IMR-90 (cell line): ENCODE results near the gene ISOC2. TPM values are rescaled to one million over a fixed set of nuclear protein-coding genes. Genes with fewer than 3 reads are reported as not detected.

ENCODE experiments used
- ATAC-seq: fragments of 200-7000 bp; cut with Tn5 transposase; 2 replicates; pipeline ENCODE4 v1.9.1; 2020; ENCODE audit warnings: low read depth, mild to moderate bottlenecking, moderate library complexity
- BruUV-seq: library from RNA; stranded (reverse); fragments of 400-500 nt; replicated peaks from 2 replicates; lab custom pipeline; 2021; lab: Mats Ljungman, UMichigan
- CTCF ChIA-PET: fragments of 300-600 bp; formaldehyde crosslinking; extraction: SDS; loops from one replicate; lab custom pipeline; 2021; ENCODE audit warnings: antibody characterized with exemption; lab: Yijun Ruan, JAX
- POLR2A ChIA-PET: fragments of 300-600 bp; sonication (Branson Sonifier 250); formaldehyde crosslinking; loops from one replicate; lab custom pipeline; 2022; ENCODE audit warnings: antibody characterized with exemption; ENCODE audit not compliant: unreplicated experiment; lab: Charles Lee
- DNase-seq: peaks from one replicate; pipeline ENCODE4 v3.0.0; 2013
- H2AFZ ChIP-seq: replicated peaks from 2 replicates; pipeline ENCODE3; 2013; ENCODE audit warnings: low read length, mild to moderate bottlenecking; ENCODE audit not compliant: poor library complexity
- H2AK5ac ChIP-seq: 2 replicates; pipeline ENCODE4 v1.6.1; 2013; ENCODE audit warnings: low read depth, low read length, inconsistent platforms
- H2AK9ac ChIP-seq: replicated peaks from 2 replicates; pipeline ENCODE3; 2013; ENCODE audit warnings: mild to moderate bottlenecking, low read depth, low read length, moderate library complexity; ENCODE audit not compliant: poor library complexity
- H2BK120ac ChIP-seq: 2 replicates; pipeline ENCODE4 v1.6.1; 2013; ENCODE audit warnings: low read depth, low read length, inconsistent platforms
- H2BK15ac ChIP-seq: 3 replicates; pipeline ENCODE4 v1.6.1; 2013; ENCODE audit warnings: low read depth, low read length, inconsistent platforms
- H2BK20ac ChIP-seq: 2 replicates; pipeline ENCODE4 v1.6.1; 2013; ENCODE audit warnings: low read depth, mild to moderate bottlenecking, inconsistent platforms, low read length, moderate library complexity
- H2BK5ac ChIP-seq: 2 replicates; pipeline ENCODE4 v1.6.1; 2013; ENCODE audit warnings: mild to moderate bottlenecking, low read depth, low read length, inconsistent platforms; ENCODE audit not compliant: poor library complexity, severe bottlenecking
- H3K14ac ChIP-seq: replicated peaks from 2 replicates; pipeline ENCODE4 v1.6.1; 2013; ENCODE audit warnings: low read depth, low read length, inconsistent platforms
- H3K18ac ChIP-seq: 2 replicates; pipeline ENCODE4 v1.6.1; 2013; ENCODE audit warnings: low read depth, low read length, control low read depth
- H3K23ac ChIP-seq: 2 replicates; pipeline ENCODE4 v1.6.1; 2013; ENCODE audit warnings: low read depth, low read length, inconsistent platforms
- H3K27ac ChIP-seq: 2 replicates; pipeline ENCODE4 v1.5.1; 2013; ENCODE audit warnings: mild to moderate bottlenecking, control low read depth, low read length; ENCODE audit not compliant: insufficient read depth
- H3K27me3 ChIP-seq: 2 replicates; pipeline ENCODE4 v1.6.1; 2013; ENCODE audit warnings: low read length; ENCODE audit not compliant: control insufficient read depth, insufficient read depth
- H3K36me3 ChIP-seq: 2 replicates; pipeline ENCODE4 v1.6.1; 2013; ENCODE audit warnings: low read length, mixed read lengths; ENCODE audit not compliant: control insufficient read depth, insufficient read depth
- H3K4ac ChIP-seq: 2 replicates; pipeline ENCODE4 v1.6.1; 2013; ENCODE audit warnings: low read depth, low read length, inconsistent platforms
- H3K4me1 ChIP-seq: 2 replicates; pipeline ENCODE4 v1.6.1; 2013; ENCODE audit warnings: low read length, mixed read lengths; ENCODE audit not compliant: control insufficient read depth, insufficient read depth
- H3K4me2 ChIP-seq: 2 replicates; pipeline ENCODE4 v1.6.1; 2013; ENCODE audit warnings: low read depth, mild to moderate bottlenecking, control low read depth, low read length, moderate library complexity
- H3K4me3 ChIP-seq: 2 replicates; pipeline ENCODE4 v1.5.1; 2013; ENCODE audit warnings: low read depth, mild to moderate bottlenecking, control low read depth, low read length, moderate library complexity; ENCODE audit not compliant: insufficient read depth
- H3K56ac ChIP-seq: 2 replicates; pipeline ENCODE4 v1.6.1; 2013; ENCODE audit warnings: low read length, inconsistent platforms; ENCODE audit not compliant: insufficient read depth; ENCODE audit errors: extremely low read depth
- H3K79me1 ChIP-seq, 2 experiments: 2 replicates each; pipeline ENCODE4 v1.6.1; 2013; ENCODE audit warnings: low read length in 2 of 2, inconsistent platforms in 1 of 2, low read depth in 1 of 2
- H3K9ac ChIP-seq: 2 replicates; pipeline ENCODE4 v1.6.1; 2013; ENCODE audit warnings: low read depth, low read length, control low read depth
- H3K9me1 ChIP-seq: 2 replicates; pipeline ENCODE4 v1.6.1; 2013; ENCODE audit warnings: low read length, inconsistent platforms; ENCODE audit not compliant: insufficient read depth
- H3K9me3 ChIP-seq: 2 replicates; pipeline ENCODE4 v1.6.1; 2013; ENCODE audit warnings: low read length; ENCODE audit not compliant: control insufficient read depth, insufficient read depth
- H4K20me1 ChIP-seq: 2 replicates; pipeline ENCODE4 v1.6.1; 2013; ENCODE audit warnings: low read length, inconsistent platforms; ENCODE audit not compliant: insufficient read depth
- H4K5ac ChIP-seq: 2 replicates; pipeline ENCODE4 v1.6.1; 2013; ENCODE audit warnings: mild to moderate bottlenecking, low read depth, low read length, control low read depth
- H4K8ac ChIP-seq, 2 experiments: 2 replicates each; pipeline ENCODE4 v1.6.1; 2013; ENCODE audit warnings: low read depth in 2 of 2, low read length in 2 of 2, control low read depth in 1 of 2, inconsistent platforms in 1 of 2
- H4K91ac ChIP-seq: 2 replicates; pipeline ENCODE4 v1.6.1; 2013; ENCODE audit warnings: low read depth, low read length, inconsistent platforms; ENCODE audit not compliant: insufficient read depth
- CEBPB ChIP-seq: IDR thresholded peaks from 2 replicates; pipeline ENCODE4 v1.6.1; 2012; ENCODE audit warnings: low read depth, low read length, improper control_type of control experiment
- CHD1 ChIP-seq: IDR thresholded peaks from 2 replicates; pipeline ENCODE4 v1.6.1; 2012; ENCODE audit warnings: low read depth, low read length, improper control_type of control experiment
- FOS ChIP-seq: fragments of 150-350 bp; IDR thresholded peaks from 2 replicates; pipeline ENCODE4 v1.6.1; 2016; ENCODE audit warnings: low read depth, low read length
- MAFK ChIP-seq: IDR thresholded peaks from 2 replicates; pipeline ENCODE4 v1.6.1; 2012; ENCODE audit warnings: low read depth, low read length, improper control_type of control experiment
- NFE2L2 ChIP-seq: fragments of 150-350 bp; IDR thresholded peaks from 2 replicates; pipeline ENCODE4 v1.6.1; 2016; ENCODE audit warnings: low read depth, mild to moderate bottlenecking, low read length
- WGBS, 2 experiments: methylation state at CpG; one replicate each; pipeline versions ENCODE4 v1.1.5 to v1.1.7; 2013; ENCODE audit warnings: missing lambda C conversion rate in 2 of 2; ENCODE audit not compliant: insufficient read length in 1 of 2; ENCODE audit errors: extremely low coverage in 2 of 2; 5-methylcytosine and 5-hydroxymethylcytosine counted together
- dilution Hi-C: fragments of 300-500 bp; cut with HindIII; formaldehyde crosslinking; loops from one replicate; pipeline ENCODE4 v1.14.3; 2018; ENCODE audit warnings: low sequenced_read_pairs; ENCODE audit not compliant: unreplicated experiment
- in situ Hi-C: fragments of 300-500 bp; cut with MboI; formaldehyde crosslinking; loops from 3 replicates; pipeline ENCODE4 v1.14.3; 2019; ENCODE audit warnings: low sequenced_read_pairs, inconsistent platforms, mixed read lengths
- intact Hi-C: fragments of 100-400 bp; cut with micrococcal nuclease; formaldehyde crosslinking; loops from 2 replicates; pipeline ENCODE4 v1.10.0; 2022
- polyA plus RNA-seq, 3 experiments: library from polyadenylated mRNA; depleted of rRNA; stranded (reverse); fragments of >200 nt; gene quantifications; 2 replicates each; pipeline ENCODE4 v1.2.3, GENCODE V29; 2012; ENCODE audit warnings: low replicate concordance in 1 of 3
- total RNA-seq: library from RNA; depleted of rRNA; stranded (reverse); fragments of >200 nt; gene quantifications from 2 replicates; pipeline ENCODE4 v1.2.3, GENCODE V29; 2012

Gene ISOC2
- total and polyA plus RNA-seq, 2 of the 4 experiments (the other 2 are of a cell fraction), result 56.1 to 82.1 TPM

DNA sequence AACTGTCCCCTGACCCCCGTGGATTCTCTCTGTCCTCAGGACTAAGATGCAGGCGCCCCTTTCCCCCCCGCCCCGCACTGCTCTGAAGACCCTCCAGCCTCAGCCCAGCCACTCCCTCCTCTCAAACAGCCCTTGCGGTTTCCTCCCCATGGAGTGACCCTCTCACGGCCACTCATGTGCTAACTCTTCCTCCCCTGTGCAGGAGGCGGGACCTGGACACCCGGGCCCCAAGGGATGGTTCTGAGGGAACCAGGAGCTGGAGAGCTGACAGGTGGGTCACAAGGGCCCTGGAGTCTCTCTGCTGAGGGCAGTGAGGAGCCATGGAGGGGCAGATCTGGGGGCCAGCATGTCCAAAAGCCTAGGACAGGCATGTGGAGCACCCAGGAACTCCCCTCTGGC lies 1.9 kb downstream of the ISOC2 start:
- intact Hi-C loops, result no loop called here
- no peak overlapping the region for H2AK9ac ChIP-seq
- no peak overlapping the region for H3K9ac ChIP-seq
- H3K4me1 ChIP-seq, result peaks cover 3% of the 10 kb centered on the region; the same call in 1 of the 2 replicates
- H3K9me1 ChIP-seq, result 0 out of 2 replicates have a peak, but pooled peaks cover 4% of the 10 kb centered on the region
- no peak overlapping the region; the same call in 1 of the 2 replicates for H3K27ac ChIP-seq
- no peak overlapping the region for H3K56ac ChIP-seq
- H3K27me3 ChIP-seq, result no peaks in the 10 kb centered on the region
- H2BK120ac ChIP-seq, result no peak overlapping the region
- no peak overlapping the region for H2BK5ac ChIP-seq
- no peaks in the 10 kb centered on the region for H3K9me3 ChIP-seq
- H3K36me3 ChIP-seq, result no peaks in the 10 kb centered on the region; the same call in 1 of the 2 replicates
- H4K91ac ChIP-seq, result no peak overlapping the region
- TF ChIP-seq MAFK (no peak), CHD1 (no peak), NFE2L2 (no peak), FOS (no peak), CEBPB (no peak)
- no peak overlapping the region; the same call in 1 of the 2 replicates for H3K23ac ChIP-seq
- ATAC-seq (no peak), DNase-seq (no peak)
- WGBS, 2 experiments, result no CpG with 5 or more reads among the region's 8 CpGs
- no peak overlapping the region for H3K4ac ChIP-seq
- no peak overlapping the region for H4K5ac ChIP-seq
- in situ Hi-C loops, result no loop called here
- H3K4me2 ChIP-seq, result peak overlapping the region; percentile 15; the same call in 1 of the 2 replicates
- H2AFZ ChIP-seq, result no peak overlapping the region
- peaks cover 5 to 28% of the 10 kb centered on the region in 2 experiments; a peak in 3 of 4 replicates for H3K79me1 ChIP-seq
- no peak overlapping the region for H4K8ac ChIP-seq
- no peak overlapping the region for H2AK5ac ChIP-seq
- ChIA-PET POLR2A (no interaction called here), CTCF (interaction anchor here (0.6 to 1.4 kb wide), 2 partner anchors 8 to 45 kb away, joined by 3 to 5 read pairs; no protein-coding TSS in a partner anchor)
- no peak overlapping the region for H2BK15ac ChIP-seq
- no peak overlapping the region for H3K4me3 ChIP-seq
- BruUV-seq, result no TSS peak
- dilution Hi-C loops, result no loop called here
- no peak overlapping the region for H3K14ac ChIP-seq
- H2BK20ac ChIP-seq, result no peak overlapping the region; the same call in 1 of the 2 replicates
- peaks cover 14% of the 10 kb centered on the region for H4K20me1 ChIP-seq
- H3K18ac ChIP-seq, result no peak overlapping the region
